Psoas muscle (tissue), 8 donors: ENCODE measurements around the gene ERC2. TPM values are rescaled to one million over a fixed set of nuclear protein-coding genes. Genes with fewer than 3 reads are reported as not detected.

Experiments
- ATAC-seq, 4 donors: fragments of 200-7000 bp; cut with Tn5 transposase; one replicate each; pipeline ENCODE4 v1.9.1; 2020; ENCODE audit warnings: moderate library complexity in 3 of 4, mild to moderate bottlenecking in 2 of 4
- DNase-seq, 2 donors: peaks; one replicate each; pipeline ENCODE4 v3.0.0-alpha.2; 2020
- H3K27ac ChIP-seq: fragments of 200-600 bp; one replicate; pipeline ENCODE4 v1.8.0; 2022
- H3K27me3 ChIP-seq, 3 donors: fragments of 200-600 bp in 1 of 3; one replicate each; pipeline versions ENCODE4 v1.6.1 to v1.8.0; 2013 to 2022; ENCODE audit warnings: low read length in 2 of 3, mild to moderate bottlenecking in 2 of 3, moderate library complexity in 1 of 3; ENCODE audit not compliant: insufficient read depth in 3 of 3
- H3K36me3 ChIP-seq, 2 donors: fragments of 200-600 bp in 1 of 2; one replicate each; pipeline versions ENCODE4 v1.6.1 to v1.8.0; 2013 to 2022; ENCODE audit warnings: low read depth in 1 of 2, mild to moderate bottlenecking in 1 of 2, moderate library complexity in 1 of 2; ENCODE audit not compliant: insufficient read depth in 1 of 2
- H3K4me1 ChIP-seq: fragments of 200-600 bp; one replicate; pipeline ENCODE4 v1.8.0; 2022
- H3K4me3 ChIP-seq: fragments of 200-600 bp; one replicate; pipeline ENCODE4 v1.8.0; 2022; ENCODE audit warnings: mild to moderate bottlenecking
- H3K9me3 ChIP-seq: fragments of 200-600 bp; one replicate; pipeline ENCODE4 v1.8.0; 2022
- CTCF ChIP-seq: fragments of 200-600 bp; IDR thresholded peaks from one replicate; pipeline ENCODE4 v1.8.0; 2022; ENCODE audit warnings: antibody characterized with exemption
- WGBS, 3 donors: extraction: QIAGEN DNeasy Blood & Tissue Kit; methylation state at CpG; one replicate each; pipeline versions ENCODE4 v1.1.6 to v1.1.7; 2013; 5-methylcytosine and 5-hydroxymethylcytosine counted together
- intact Hi-C, 2 donors: fragments of 100-400 bp; cut with DNase I; formaldehyde crosslinking; loops; one replicate each; pipeline versions ENCODE4 v1.11.0 to v1.14.2; 2022
- polyA plus RNA-seq, 3 donors: library from polyadenylated mRNA; stranded (reverse); fragments of 200-250 nt; gene quantifications; one replicate each; pipeline ENCODE4 v1.2.3, GENCODE V29; 2013
- total RNA-seq, 4 donors: library from RNA; stranded (reverse); fragmentation: NEBNext Ultra II Directional in 2 of 4; extraction: Animal tissue kit (Norgen Biotek cat#: 25700) in 2 of 4; gene quantifications; one replicate each; pipeline versions ENCODE4 v1.2.1 to v1.2.4, GENCODE V29; 2021 to 2023
- donor health status: healthy with polysubstance abuse.
- donor health status: DM: no; HTN: no; CAD: no; lungs with moderate emphysema.
- donor health status: Bipolar disorder and iron deficiency.
- donor health status: healthy.
- donor health status: DM: yes; HTN: yes; CAD: no.
- donor health status: DM: no; HTN: no; CAD: no.
- donor health status: DM: no; HTN: no; CAD: no.
- donor health status: DM: yes; HTN: yes; CAD: no.

ERC2 gene
- total and polyA plus RNA-seq, 7 donors: 0.04 to 0.15 TPM; not detected in 5

GRCh38 chr3:56476771-56477170 lies 8.5 kb upstream of the ERC2 start:
- H3K4me3 ChIP-seq: no peak overlapping the region
- H3K4me1 ChIP-seq: no peaks in the 10 kb centered on the region
- H3K27me3 ChIP-seq: peaks cover 0 to 3% (median 0%) of the 10 kb centered on the region in 3 donors
- H3K27ac ChIP-seq: no peak overlapping the region
- no peaks in the 10 kb centered on the region for H3K36me3 ChIP-seq
- WGBS, 3 donors: 78 to 93% (median 90%) methylated on average over 1 of the region's 1 CpG
- ATAC-seq: no peak
- no peak for TF ChIP-seq CTCF
- DNase-seq: no peak
- H3K9me3 ChIP-seq: no peaks in the 10 kb centered on the region
- intact Hi-C loops: no loop called here

GRCh38 chr3:56471771-56472170 lies 3.5 kb upstream of the ERC2 start:
- Histone ChIP-seq H3K4me3 (no peak overlapping the region), H3K4me1 (no peaks in the 10 kb centered on the region), H3K9me3 (no peaks in the 10 kb centered on the region), H3K27me3 (peaks cover 0 to 31% (median 6%) of the 10 kb centered on the region in 3 donors), H3K36me3 (no peaks in the 10 kb centered on the region), H3K27ac (no peak overlapping the region)
- ATAC-seq: no peak
- intact Hi-C loops: no loop called here
- no peak for DNase-seq
- WGBS, 3 donors: 59 to 77% (median 69%) methylated on average over 3 of the region's 3 CpGs
- no peak for TF ChIP-seq CTCF

- ATAC-seq: no peak
- Histone ChIP-seq H3K36me3 (no peaks in the 10 kb centered on the region), H3K9me3 (no peaks in the 10 kb centered on the region), H3K4me1 (no peaks in the 10 kb centered on the region), H3K4me3 (no peak overlapping the region), H3K27me3 (peaks cover 3 to 57% (median 6%) of the 10 kb centered on the region in 3 donors), H3K27ac (no peak overlapping the region)
- intact Hi-C loops: no loop called here
- no peak for TF ChIP-seq CTCF
- no peak for DNase-seq
- WGBS, 3 donors: 72 to 75% (median 75%) methylated on average over 3 of the region's 3 CpGs
These were observed 874 bp upstream of the ERC2 start for GRCh38 chr3:56469141-56469540.

- peaks cover 3 to 63% (median 6%) of the 10 kb centered on the region in 3 donors for H3K27me3 ChIP-seq
These were observed 475 bp downstream of the ERC2 start for GRCh38 chr3:56467801-56468183.

More at GRCh38 chr3:56467801-56468183, 475 bp downstream of the ERC2 start:
- Histone ChIP-seq H3K27ac (no peak overlapping the region), H3K36me3 (no peaks in the 10 kb centered on the region), H3K4me3 (peak overlapping the region; percentile 62), H3K9me3 (no peaks in the 10 kb centered on the region), H3K4me1 (no peaks in the 10 kb centered on the region)
- DNase-seq: no peak
- intact Hi-C loops: no loop called here
- 1 to 2% (median 1%) methylated on average over 21 to 28 of the region's 28 CpGs for WGBS, 3 donors
- ATAC-seq: peak in 2 of 4 donors; percentile 27 to 49
- no peak for TF ChIP-seq CTCF
